Esophagus (tissue), 2 donors: Measurements from ENCODE around the gene EPHB1. TPM values are rescaled to one million over a fixed set of nuclear protein-coding genes. Genes with fewer than 3 reads are reported as not detected.

ENCODE experiments used
- H3K27ac ChIP-seq, 2 donors: one replicate each; pipeline ENCODE4 v1.5.1; 2013; ENCODE audit warnings: low read depth in 2 of 2, mild to moderate bottlenecking in 2 of 2, inconsistent platforms in 1 of 2, low read length in 1 of 2, moderate library complexity in 1 of 2
- H3K27me3 ChIP-seq, 2 donors: one replicate each; pipeline ENCODE4 v1.6.1; 2013; ENCODE audit warnings: low read length in 2 of 2, control low read depth in 1 of 2, mild to moderate bottlenecking in 1 of 2; ENCODE audit not compliant: insufficient read depth in 2 of 2, control insufficient read depth in 1 of 2
- H3K36me3 ChIP-seq, 2 donors: one replicate each; pipeline ENCODE4 v1.6.1; 2013; ENCODE audit warnings: low read length in 1 of 2; ENCODE audit not compliant: control insufficient read depth in 2 of 2, insufficient read depth in 2 of 2
- H3K4me1 ChIP-seq, 2 donors: one replicate each; pipeline ENCODE4 v1.6.1; 2013; ENCODE audit warnings: low read length in 1 of 2; ENCODE audit not compliant: control insufficient read depth in 2 of 2, insufficient read depth in 2 of 2
- H3K4me3 ChIP-seq, 2 donors: one replicate each; pipeline ENCODE4 v1.5.1; 2013; ENCODE audit warnings: low read length in 2 of 2, mild to moderate bottlenecking in 2 of 2, low read depth in 1 of 2, moderate library complexity in 1 of 2
- H3K9me3 ChIP-seq, 2 donors: one replicate each; pipeline ENCODE4 v1.6.1; 2013; ENCODE audit warnings: mild to moderate bottlenecking in 2 of 2, low read depth in 1 of 2, low read length in 1 of 2, moderate library complexity in 1 of 2; ENCODE audit not compliant: control insufficient read depth in 2 of 2, insufficient read depth in 1 of 2
- WGBS, 2 donors: extraction: QIAGEN DNeasy Blood & Tissue Kit; methylation state at CpG; one replicate each; pipeline ENCODE4 v1.1.7; 2013; 5-methylcytosine and 5-hydroxymethylcytosine counted together
- polyA plus RNA-seq, 2 donors: library from polyadenylated mRNA; stranded (reverse); fragments of 200-250 nt; gene quantifications; one replicate each; pipeline ENCODE4 v1.2.3, GENCODE V29; 2013
- donor health status: healthy with polysubstance abuse.
- donor health status: Bipolar disorder and iron deficiency.

EPHB1 gene
- polyA plus RNA-seq, 2 donors: 0.04 to 0.38 TPM

GRCh38 chr3:134850761-134851160 is 55.7 kb downstream of the EPHB1 start:
- Histone ChIP-seq H3K4me1 (peaks cover 0 to 2% of the 10 kb centered on the region in 2 donors), H3K36me3 (no peaks in the 10 kb centered on the region), H3K4me3 (no peak overlapping the region), H3K9me3 (no peaks in the 10 kb centered on the region), H3K27me3 (no peaks in the 10 kb centered on the region), H3K27ac (no peak overlapping the region)
- 72 to 79% methylated on average over 3 of the region's 3 CpGs for WGBS, 2 donors

DNA sequence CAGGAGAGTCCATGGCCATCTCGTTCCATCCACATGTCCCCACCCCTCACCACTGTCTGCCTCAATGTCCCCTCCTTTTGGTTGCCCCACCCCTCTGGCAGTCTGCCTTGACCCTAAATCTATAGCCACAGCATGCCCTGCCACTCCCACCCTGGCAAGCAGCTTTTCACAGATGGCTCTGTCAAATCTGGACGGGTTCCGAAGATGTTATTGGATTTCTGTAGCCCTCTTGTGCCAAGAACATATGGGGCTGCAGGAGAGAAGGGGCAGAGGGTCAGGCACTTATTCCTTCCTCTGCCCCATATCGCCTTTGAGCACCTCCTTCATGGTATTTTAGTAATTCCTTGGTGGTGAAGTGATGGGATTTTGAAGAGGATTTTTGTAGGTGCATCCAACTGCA is 57.1 kb downstream of the EPHB1 start:
- whole genome bisulfite sequencing, 2 donors: 56 to 84% methylated on average over 4 of the region's 4 CpGs
- no peaks in the 10 kb centered on the region for H3K36me3 ChIP-seq
- no peaks in the 10 kb centered on the region for H3K9me3 ChIP-seq
- no peak overlapping the region for H3K4me3 ChIP-seq
- no peaks in the 10 kb centered on the region for H3K27me3 ChIP-seq
- peaks cover 0 to 2% of the 10 kb centered on the region in 2 donors for H3K4me1 ChIP-seq
- H3K27ac ChIP-seq: no peak overlapping the region

- no peak overlapping the region for H3K4me3 ChIP-seq
- H3K4me1 ChIP-seq: peaks cover 0 to 2% of the 10 kb centered on the region in 2 donors
- no peak overlapping the region for H3K27ac ChIP-seq
- WGBS, 2 donors: 62 to 64% methylated on average over 4 of the region's 4 CpGs
- H3K27me3 ChIP-seq: no peaks in the 10 kb centered on the region
- H3K9me3 ChIP-seq: no peaks in the 10 kb centered on the region
- no peaks in the 10 kb centered on the region for H3K36me3 ChIP-seq
Measured at GRCh38 chr3:134852893-134853351, 57.9 kb downstream of the EPHB1 start.

DNA sequence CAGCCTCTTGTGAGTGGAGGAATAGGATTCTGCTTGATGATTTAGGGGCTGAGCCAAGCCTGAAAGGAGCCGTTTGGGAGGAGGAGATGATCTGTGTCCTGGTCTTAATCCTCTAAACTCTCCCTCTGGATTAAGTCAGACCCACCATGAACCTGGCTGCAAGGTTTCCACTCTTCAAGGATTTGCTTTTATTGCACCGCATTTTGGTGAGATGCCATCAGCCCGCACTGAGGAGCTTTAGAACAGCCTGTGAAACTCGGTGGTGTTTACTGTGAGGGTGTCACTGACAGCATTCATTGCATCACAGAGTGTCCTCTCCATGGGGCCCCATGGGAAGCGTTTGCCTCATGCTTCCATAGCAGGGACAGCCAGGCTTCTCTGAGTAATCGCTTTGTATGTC is 59.2 kb downstream of the EPHB1 start:
- no peaks in the 10 kb centered on the region for H3K36me3 ChIP-seq
- H3K9me3 ChIP-seq: no peaks in the 10 kb centered on the region
- H3K27me3 ChIP-seq: no peaks in the 10 kb centered on the region
- H3K27ac ChIP-seq: no peak overlapping the region
- H3K4me3 ChIP-seq: no peak overlapping the region
- H3K4me1 ChIP-seq: peaks cover 0 to 2% of the 10 kb centered on the region in 2 donors
- 59 to 62% methylated on average over 6 of the region's 6 CpGs for WGBS, 2 donors

DNA sequence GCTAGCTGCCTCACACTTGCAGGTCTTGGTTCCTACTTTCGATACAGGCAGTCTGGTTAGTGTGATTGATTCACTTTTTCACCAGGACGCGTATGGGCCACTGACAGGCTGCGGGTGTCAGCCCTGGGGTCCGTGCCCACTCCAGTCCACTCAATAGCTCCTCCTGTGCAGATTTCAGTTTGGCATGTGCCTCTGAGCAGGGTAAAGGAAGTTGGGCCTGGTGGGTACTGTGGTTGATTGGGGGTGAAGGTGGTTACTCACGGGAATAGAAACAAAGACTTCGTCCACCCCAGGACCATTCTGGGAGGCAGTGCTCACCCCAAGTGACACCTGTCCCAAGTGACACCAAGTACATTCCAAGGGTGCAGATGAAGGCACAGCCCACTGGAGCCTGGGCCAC is 62.3 kb downstream of the EPHB1 start:
- no peaks in the 10 kb centered on the region for H3K36me3 ChIP-seq
- no peaks in the 10 kb centered on the region for H3K9me3 ChIP-seq
- no peak overlapping the region for H3K27ac ChIP-seq
- no peaks in the 10 kb centered on the region for H3K27me3 ChIP-seq
- WGBS, 2 donors: 81 to 89% methylated on average over 7 of the region's 7 CpGs
- no peak overlapping the region for H3K4me3 ChIP-seq
- H3K4me1 ChIP-seq: no peaks in the 10 kb centered on the region

DNA sequence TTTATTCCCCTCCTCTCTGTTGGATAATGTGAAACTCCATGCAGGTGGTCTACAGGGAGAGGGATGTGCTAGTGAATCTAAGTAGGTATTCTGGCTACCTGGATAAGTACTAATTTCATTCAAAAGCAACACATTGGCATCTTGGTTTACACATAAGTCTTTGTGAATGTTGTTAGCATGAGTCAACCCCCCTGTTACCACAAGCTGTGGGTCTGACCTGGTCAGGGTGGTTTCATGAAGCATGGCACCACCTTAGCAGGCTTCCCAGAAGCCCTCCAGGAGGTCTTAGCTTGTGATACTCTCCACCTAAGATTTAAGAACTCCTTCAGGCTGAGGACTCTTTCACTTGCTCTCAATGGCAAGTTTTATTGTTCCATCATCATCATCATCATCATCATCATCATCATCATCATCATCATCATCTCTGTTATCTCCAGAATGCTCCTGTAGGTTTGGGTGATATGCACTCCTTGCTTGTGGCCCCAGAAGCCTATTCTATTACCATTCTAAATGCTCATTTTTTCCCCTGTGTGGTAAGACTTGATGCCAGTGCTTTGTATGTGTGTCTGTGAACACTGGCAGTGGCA is 62.8 kb downstream of the EPHB1 start:
- H3K36me3 ChIP-seq: no peaks in the 10 kb centered on the region
- H3K4me1 ChIP-seq: no peaks in the 10 kb centered on the region
- no peaks in the 10 kb centered on the region for H3K27me3 ChIP-seq
- no peak overlapping the region for H3K27ac ChIP-seq
- H3K4me3 ChIP-seq: no peak overlapping the region
- H3K9me3 ChIP-seq: no peaks in the 10 kb centered on the region

GRCh38 chr3:134858441-134859035 is 63.5 kb downstream of the EPHB1 start:
- Histone ChIP-seq H3K4me1 (no peaks in the 10 kb centered on the region), H3K9me3 (no peaks in the 10 kb centered on the region), H3K36me3 (no peaks in the 10 kb centered on the region), H3K27me3 (no peaks in the 10 kb centered on the region), H3K27ac (no peak overlapping the region), H3K4me3 (no peak overlapping the region)
- WGBS, 2 donors: 61 to 73% methylated on average over 7 of the region's 7 CpGs

- no peak overlapping the region for H3K4me3 ChIP-seq
- 35 to 55% methylated on average over 1 of the region's 1 CpG for WGBS, 2 donors
- H3K36me3 ChIP-seq: no peaks in the 10 kb centered on the region
- H3K27me3 ChIP-seq: no peaks in the 10 kb centered on the region
- no peaks in the 10 kb centered on the region for H3K4me1 ChIP-seq
- H3K27ac ChIP-seq: no peak overlapping the region
- H3K9me3 ChIP-seq: no peaks in the 10 kb centered on the region
Measured at GRCh38 chr3:134859341-134859740, 64.3 kb downstream of the EPHB1 start.

DNA sequence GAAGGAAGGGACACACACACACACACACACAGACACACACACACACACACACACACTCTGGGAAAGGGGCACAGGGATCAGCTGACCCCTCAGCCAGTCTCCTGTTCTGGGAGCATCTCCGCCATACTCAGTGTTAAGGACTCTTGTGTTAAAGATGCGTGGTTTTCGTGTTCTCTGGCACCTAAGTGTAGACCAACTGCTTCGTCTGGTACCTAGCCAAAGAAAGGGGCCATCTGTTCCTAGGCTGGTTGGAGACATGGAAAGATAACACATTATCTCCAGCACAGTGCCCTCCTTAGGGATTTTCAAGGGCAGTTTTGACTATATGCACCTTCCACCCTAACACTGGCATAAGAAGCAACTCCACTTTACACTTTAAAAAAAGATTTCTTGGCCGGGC is 65.1 kb downstream of the EPHB1 start:
- H3K9me3 ChIP-seq: no peaks in the 10 kb centered on the region

GRCh38 chr3:134863915-134864314 is 68.9 kb downstream of the EPHB1 start:
- WGBS, 2 donors: 77 to 78% methylated on average over 6 of the region's 6 CpGs
- no peak overlapping the region for H3K4me3 ChIP-seq
- H3K36me3 ChIP-seq: no peaks in the 10 kb centered on the region
- peaks cover 0 to 5% of the 10 kb centered on the region in 2 donors for H3K4me1 ChIP-seq
- no peak overlapping the region for H3K27ac ChIP-seq
- H3K27me3 ChIP-seq: no peaks in the 10 kb centered on the region
- no peaks in the 10 kb centered on the region for H3K9me3 ChIP-seq

More for the DNA sequence above, 65.1 kb downstream of the EPHB1 start:
- H3K36me3 ChIP-seq: no peaks in the 10 kb centered on the region
- H3K4me1 ChIP-seq: peaks cover 0 to 2% of the 10 kb centered on the region in 2 donors
- 92 to 93% methylated on average over 5 of the region's 5 CpGs for WGBS, 2 donors
- H3K27me3 ChIP-seq: no peaks in the 10 kb centered on the region
- H3K4me3 ChIP-seq: no peak overlapping the region
- H3K27ac ChIP-seq: no peak overlapping the region
